ENCODE measurements around the gene PPIB. TPM values are rescaled to one million over a fixed set of nuclear protein-coding genes. Genes with fewer than 3 reads are reported as not detected.

Gene PPIB
- total and polyA plus RNA-seq, 9 of the 15 experiments (the other 6 are each of a cell fraction or from before 2014, with no cell fraction given), result 306 to 746 (median 439) TPM

GRCh38 chr15:64162869-64163658, at the start of gene PPIB (continued):
- TF ChIP-seq KDM4B (IDR thresholded peaks at IDR 0.05; ENCODE audit: borderline replicate concordance in 2 of 2, low read depth in 1 of 2), result peak in 1 of 2 experiments; percentile 53; a peak in 1 of 4 replicates
- peak; percentile 98 for TF ChIP-seq RBFOX2 (IDR thresholded peaks at IDR 0.05; ENCODE audit: low read depth, low read length)
- TF ChIP-seq HLTF (IDR thresholded peaks at IDR 0.05), result peak; percentile 62; the same call in 1 of the 2 replicates
- peak; percentile 56 for TF ChIP-seq RNF2 (IDR thresholded peaks at IDR 0.05)
- TF ChIP-seq DDX20 (tag; IDR thresholded peaks at IDR 0.05; ENCODE audit: low read depth), result no peak
- peak; percentile 78 for TF ChIP-seq FIP1L1 (IDR thresholded peaks at IDR 0.05; ENCODE audit: low read depth, low read length, poor library complexity, severe bottlenecking)
- no peak for TF ChIP-seq FOXA1 (IDR thresholded peaks at IDR 0.05; ENCODE audit: borderline replicate concordance)
- TF ChIP-seq ZNF551 (CRISPR knock-in tag; IDR thresholded peaks at IDR 0.05), result no peak
- 0 out of 2 replicates have a peak, but pooled peaks have one; percentile 33 for TF ChIP-seq ELF2 (CRISPR knock-in tag; IDR thresholded peaks at IDR 0.05)
- no peak for TF ChIP-seq ZNF740 (CRISPR knock-in tag; IDR thresholded peaks at IDR 0.05)
- no peak for TF ChIP-seq ZNF740 (tag; IDR thresholded peaks at IDR 0.05)
- peak; percentile 52; the same call in 1 of the 2 replicates for TF ChIP-seq SAFB (IDR thresholded peaks at IDR 0.05; ENCODE audit: borderline replicate concordance, low read depth, low read length)
- no peak for TF ChIP-seq PBX2 (CRISPR knock-in tag; IDR thresholded peaks at IDR 0.05; ENCODE audit: low read depth)
- peak; percentile 20; the same call in 1 of the 2 replicates for TF ChIP-seq PBX2 (tag; conservative IDR thresholded peaks at IDR 0.05; ENCODE audit: low read depth)
- peak; percentile 29; the same call in 1 of the 2 replicates for TF ChIP-seq CBX1 (IDR thresholded peaks at IDR 0.05; ENCODE audit: low read depth)
- TF ChIP-seq CTCFL (IDR thresholded peaks at IDR 0.05; ENCODE audit: borderline replicate concordance, insufficient read depth, low read depth, low read length, poor library complexity, severe bottlenecking), result peak; percentile 39
- TF ChIP-seq CHCHD3 (CRISPR knock-in tag; IDR thresholded peaks at IDR 0.05), result 0 out of 2 replicates have a peak, but pooled peaks have one; percentile 33
- TF ChIP-seq ZNF696 (CRISPR knock-in tag; conservative IDR thresholded peaks at IDR 0.05), result no peak
- peak; percentile 92 for TF ChIP-seq EGR1 (conservative IDR thresholded peaks at IDR 0.05)
- 0 out of 2 replicates have a peak, but pooled peaks have one; percentile 48 for TF ChIP-seq ZBTB2 (IDR thresholded peaks at IDR 0.05)

Data from K562 (cell line).